Measurements from ENCODE around the gene BRINP2. TPM values are rescaled to one million over a fixed set of nuclear protein-coding genes. Genes with fewer than 3 reads are reported as not detected.

The BRINP2 gene
- total RNA-seq, 2 experiments from 2014 or later: not detected

DNA sequence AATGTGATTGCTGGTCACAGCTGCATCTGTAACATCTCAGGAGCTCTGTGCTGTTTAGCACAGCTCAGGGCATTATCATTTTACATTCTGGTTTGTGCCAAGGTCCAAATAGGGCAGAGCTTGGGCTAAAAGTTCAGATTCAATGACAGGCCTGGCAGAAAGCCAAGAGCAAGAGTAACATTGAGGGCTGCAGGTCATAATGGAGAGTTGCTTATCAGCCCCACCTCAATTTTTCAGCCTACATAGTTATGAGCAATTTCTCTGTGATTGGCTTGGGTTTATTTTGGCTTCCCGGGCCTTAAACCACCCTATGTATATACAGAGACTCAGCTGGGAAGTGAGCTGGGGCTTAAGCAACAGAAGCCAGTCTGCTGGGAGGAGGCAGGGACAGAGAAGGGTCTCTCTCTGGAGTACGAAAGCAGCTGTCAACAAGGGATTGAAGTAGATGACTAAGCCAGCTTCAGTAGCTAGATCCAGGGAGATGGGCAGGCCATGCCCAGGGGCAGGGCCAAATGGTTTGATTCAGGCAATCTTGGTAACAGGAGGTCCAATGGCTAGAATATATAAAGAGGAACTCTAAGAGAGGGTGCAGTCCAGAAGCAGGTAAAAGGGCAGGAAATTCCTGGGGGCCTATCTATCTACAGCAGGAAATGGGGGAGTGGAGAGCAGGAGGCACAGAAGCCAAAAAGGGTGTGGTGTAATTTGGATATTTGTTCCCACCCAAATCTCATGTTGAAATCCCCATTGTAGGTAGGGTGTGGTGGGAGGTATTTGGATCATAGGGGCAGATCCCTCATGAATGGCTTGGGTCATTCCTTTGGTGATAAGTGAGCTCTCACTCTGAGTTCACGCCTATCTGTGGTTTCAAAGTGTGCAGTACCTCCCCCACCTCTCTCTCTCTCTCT, 49.0 kb downstream of the BRINP2 start:
- H3K27me3 Mint-ChIP-seq: no peaks in the 10 kb centered on the region
- no peak overlapping the region for H3K27ac Mint-ChIP-seq
- no peaks in the 10 kb centered on the region for H3K36me3 Mint-ChIP-seq
- DNase-seq (no peak), ATAC-seq (no peak)
- peaks cover 7% of the 10 kb centered on the region for H3K9me3 Mint-ChIP-seq (ENCODE audit: low read depth)
- no peak overlapping the region for H3K4me3 Mint-ChIP-seq
- no peaks in the 10 kb centered on the region for H3K4me1 Mint-ChIP-seq
- CTCF ChIA-PET: interaction anchor here (1.1 kb wide), 1 partner anchor 21 kb away, joined by 5 read pairs; no protein-coding TSS in a partner anchor

DNA sequence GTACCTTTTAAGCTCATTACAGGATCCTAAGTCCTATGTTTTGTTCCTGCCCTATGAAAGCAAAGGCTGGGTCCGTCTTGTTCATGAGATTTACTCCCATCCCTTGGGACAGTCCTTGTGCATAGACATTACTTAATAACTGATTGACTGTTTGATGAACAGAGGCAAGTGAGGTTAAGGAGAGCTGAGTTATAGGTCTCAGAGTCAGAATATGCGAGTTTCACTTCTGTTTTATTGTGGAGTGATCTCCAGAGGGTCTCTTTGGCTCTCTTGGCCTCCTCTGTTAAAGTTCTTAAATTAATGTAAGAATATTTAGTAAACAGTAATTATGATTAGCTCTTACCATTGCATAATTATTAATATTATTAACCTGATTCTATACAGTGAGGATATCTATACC, 52.6 kb downstream of the BRINP2 start:
- Mint-ChIP-seq H3K4me1 (no peaks in the 10 kb centered on the region), H3K36me3 (no peaks in the 10 kb centered on the region), H3K9me3 (ENCODE audit: low read depth) (no peaks in the 10 kb centered on the region), H3K27me3 (no peaks in the 10 kb centered on the region), H3K27ac (no peak overlapping the region), H3K4me3 (no peak overlapping the region)
- no peak for DNase-seq
- no peak for ATAC-seq
- CTCF ChIA-PET: no interaction called here

DNA sequence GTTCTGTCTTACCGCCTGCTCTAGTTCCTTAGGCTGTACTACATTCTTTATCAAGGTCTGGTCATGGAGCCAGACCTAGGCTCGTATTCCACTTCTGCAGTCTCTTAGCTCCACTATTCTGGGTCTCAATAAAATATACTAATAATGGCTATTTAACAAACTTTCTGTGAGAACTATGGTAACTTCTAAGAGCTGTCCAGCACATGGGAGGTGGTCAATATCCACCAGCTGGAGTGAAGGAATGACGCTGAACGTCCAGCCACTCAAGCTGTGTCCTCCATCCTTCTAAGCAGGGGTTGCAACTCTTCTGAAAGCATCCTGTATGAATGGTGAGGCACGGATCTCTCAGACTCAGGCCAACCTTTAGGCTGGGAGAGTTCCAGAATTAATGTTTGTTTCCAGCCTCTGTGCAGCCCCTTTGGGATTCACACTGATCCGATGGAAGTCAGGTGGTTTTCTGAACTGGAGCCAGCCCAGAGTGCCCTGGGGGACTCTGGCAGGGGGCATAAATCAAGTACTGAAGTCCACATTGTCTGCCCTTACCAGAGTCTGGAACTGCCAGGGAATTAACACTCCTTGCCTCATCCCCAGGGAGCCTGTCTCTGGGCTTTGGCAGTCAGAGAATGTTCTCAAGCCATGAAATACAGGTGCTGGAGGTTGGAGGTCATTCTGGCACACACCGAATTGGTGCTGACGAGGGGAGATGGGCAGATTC, 57.4 kb downstream of the BRINP2 start:
- Mint-ChIP-seq H3K36me3 (no peaks in the 10 kb centered on the region), H3K9me3 (ENCODE audit: low read depth) (no peaks in the 10 kb centered on the region), H3K4me3 (no peak overlapping the region), H3K4me1 (no peaks in the 10 kb centered on the region), H3K27me3 (no peaks in the 10 kb centered on the region), H3K27ac (no peak overlapping the region)
- ATAC-seq (no peak), DNase-seq (no peak)
- CTCF ChIA-PET: no interaction called here

DNA sequence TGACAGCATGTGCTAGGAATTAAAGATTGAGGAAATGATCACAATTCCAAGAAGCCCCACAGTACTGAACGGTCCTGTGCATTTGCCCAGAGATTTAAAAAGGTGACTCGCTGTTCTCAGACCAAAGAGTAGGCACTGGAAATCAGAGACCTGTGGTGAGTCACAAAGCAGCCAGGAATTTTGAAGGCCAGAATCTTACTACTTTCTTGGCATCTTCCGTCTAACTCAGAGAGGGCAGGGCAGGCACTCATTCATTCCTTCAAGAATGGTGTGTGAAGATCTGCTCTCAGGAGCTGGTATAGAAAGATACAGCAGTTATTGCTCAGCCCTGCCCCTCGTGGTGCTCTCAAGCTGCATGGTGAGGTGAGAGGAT, 57.9 kb downstream of the BRINP2 start:
- no peaks in the 10 kb centered on the region for H3K27me3 Mint-ChIP-seq
- DNase-seq (no peak), ATAC-seq (no peak)
- H3K36me3 Mint-ChIP-seq: no peaks in the 10 kb centered on the region
- no peaks in the 10 kb centered on the region for H3K9me3 Mint-ChIP-seq (ENCODE audit: low read depth)
- no peaks in the 10 kb centered on the region for H3K4me1 Mint-ChIP-seq
- CTCF ChIA-PET: no interaction called here
- no peak overlapping the region for H3K4me3 Mint-ChIP-seq
- H3K27ac Mint-ChIP-seq: no peak overlapping the region

DNA sequence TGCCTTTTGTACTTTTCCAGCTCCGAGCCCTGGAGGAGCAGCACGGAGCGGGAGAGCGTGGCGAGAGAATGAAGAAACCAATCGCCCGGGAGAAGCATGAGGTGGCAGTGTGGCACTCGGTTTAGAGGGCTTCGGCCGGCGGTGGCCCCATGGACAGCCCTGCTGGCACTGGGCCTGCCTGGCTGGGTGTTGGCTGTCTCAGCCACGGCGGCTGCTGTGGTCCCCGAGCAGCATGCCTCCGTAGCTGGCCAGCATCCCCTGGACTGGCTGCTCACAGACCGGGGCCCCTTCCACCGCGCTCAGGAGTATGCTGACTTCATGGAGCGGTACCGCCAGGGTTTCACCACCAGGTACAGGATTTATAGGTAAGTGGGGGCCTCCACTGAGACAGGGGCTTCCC, 59.0 kb downstream of the BRINP2 start:
- no peak for ATAC-seq
- no peak overlapping the region for H3K27ac Mint-ChIP-seq
- H3K36me3 Mint-ChIP-seq: no peaks in the 10 kb centered on the region
- no peaks in the 10 kb centered on the region for H3K9me3 Mint-ChIP-seq (ENCODE audit: low read depth)
- H3K4me3 Mint-ChIP-seq: no peak overlapping the region
- DNase-seq: no peak
- CTCF ChIA-PET: no interaction called here
- no peaks in the 10 kb centered on the region for H3K27me3 Mint-ChIP-seq
- no peaks in the 10 kb centered on the region for H3K4me1 Mint-ChIP-seq

DNA sequence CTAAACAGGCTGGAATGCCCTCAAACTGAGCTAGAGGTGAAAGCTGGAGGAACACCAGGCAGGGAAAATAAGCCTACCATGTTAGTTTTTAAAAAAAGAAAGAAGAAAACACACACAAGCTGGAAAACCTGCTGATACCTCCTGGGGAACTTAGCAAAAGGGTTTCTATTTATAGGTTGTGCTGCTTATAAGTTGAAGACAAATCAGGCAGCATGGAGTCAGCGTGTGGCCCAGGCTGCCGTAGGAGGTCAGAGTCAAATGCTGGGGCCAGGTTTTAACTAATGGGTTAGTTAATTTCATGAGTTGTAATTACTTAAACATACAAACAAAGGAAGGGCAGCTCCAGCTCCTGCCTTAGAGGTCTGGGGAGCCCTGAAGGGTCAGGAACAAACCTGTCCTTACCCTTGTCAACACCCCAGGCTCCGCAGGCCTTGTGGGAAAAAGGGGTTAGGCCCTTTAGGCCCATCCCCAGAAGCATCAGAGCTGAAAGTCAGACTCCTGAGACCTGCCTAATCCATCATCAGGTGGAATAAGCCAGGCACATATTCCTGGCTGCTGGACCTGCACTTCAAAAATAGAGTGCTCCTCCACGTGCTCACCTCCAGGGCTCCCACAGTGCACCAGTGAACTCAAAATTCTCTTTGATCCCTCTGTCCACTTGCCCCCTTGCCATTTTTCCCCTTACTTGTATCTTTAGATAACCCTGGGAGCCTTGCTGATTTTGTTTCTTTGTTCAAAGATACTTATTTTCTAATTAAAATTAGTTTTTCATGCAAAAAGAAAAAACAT, 59.7 kb downstream of the BRINP2 start:
- ATAC-seq (no peak), DNase-seq (no peak)
- Mint-ChIP-seq H3K9me3 (ENCODE audit: low read depth) (no peaks in the 10 kb centered on the region), H3K27ac (no peak overlapping the region), H3K27me3 (no peaks in the 10 kb centered on the region), H3K4me1 (no peaks in the 10 kb centered on the region), H3K36me3 (no peaks in the 10 kb centered on the region), H3K4me3 (no peak overlapping the region)
- CTCF ChIA-PET: no interaction called here

DNA sequence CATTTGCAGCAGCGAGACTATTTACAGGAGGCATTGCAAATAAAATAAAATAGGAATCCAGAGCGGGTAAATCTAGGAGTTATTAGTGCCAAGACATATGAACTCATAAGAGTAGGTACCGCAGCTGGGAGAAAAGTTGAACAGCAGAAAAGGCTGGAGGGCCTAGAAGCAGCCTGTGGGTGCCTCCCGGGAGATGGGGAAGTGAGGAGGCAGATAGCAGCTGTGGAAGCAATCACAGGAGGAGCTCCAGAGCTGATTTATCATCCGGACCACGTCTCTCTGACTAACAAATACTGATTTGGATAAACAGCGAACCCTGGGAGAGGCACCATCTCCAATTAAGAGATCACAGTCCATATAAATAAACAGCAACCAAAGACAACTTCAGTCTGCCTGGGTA, 64.6 kb downstream of the BRINP2 start:
- DNase-seq (no peak), ATAC-seq (no peak)
- H3K36me3 Mint-ChIP-seq: no peaks in the 10 kb centered on the region
- no peak overlapping the region for H3K27ac Mint-ChIP-seq
- H3K4me1 Mint-ChIP-seq: no peaks in the 10 kb centered on the region
- H3K27me3 Mint-ChIP-seq: no peaks in the 10 kb centered on the region
- CTCF ChIA-PET: no interaction called here
- H3K9me3 Mint-ChIP-seq (ENCODE audit: low read depth): no peaks in the 10 kb centered on the region
- H3K4me3 Mint-ChIP-seq: no peak overlapping the region

DNA sequence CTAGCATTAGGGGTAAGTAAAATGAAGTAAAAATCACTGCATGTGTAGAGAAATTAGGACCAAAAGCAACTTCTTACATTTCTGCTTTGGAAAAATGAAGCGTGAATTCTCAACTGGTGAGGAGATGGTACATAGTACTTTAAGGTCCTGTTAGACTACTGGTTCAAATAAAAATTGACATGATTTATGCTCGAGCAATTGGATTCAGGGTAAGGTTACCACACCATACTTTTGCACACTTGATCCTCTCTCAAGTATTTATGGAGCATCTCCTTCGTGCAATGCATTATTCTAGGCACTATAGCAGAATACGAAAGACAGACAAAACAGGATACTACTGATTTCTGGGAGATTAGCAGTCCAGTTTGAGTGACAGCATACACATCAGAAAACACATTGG, 66.2 kb downstream of the BRINP2 start:
- CTCF ChIA-PET: no interaction called here
- H3K4me1 Mint-ChIP-seq: no peaks in the 10 kb centered on the region
- H3K27ac Mint-ChIP-seq: no peak overlapping the region
- no peak overlapping the region for H3K4me3 Mint-ChIP-seq
- H3K27me3 Mint-ChIP-seq: no peaks in the 10 kb centered on the region
- no peak for ATAC-seq
- no peaks in the 10 kb centered on the region for H3K36me3 Mint-ChIP-seq
- H3K9me3 Mint-ChIP-seq (ENCODE audit: low read depth): no peaks in the 10 kb centered on the region
- no peak for DNase-seq

DNA sequence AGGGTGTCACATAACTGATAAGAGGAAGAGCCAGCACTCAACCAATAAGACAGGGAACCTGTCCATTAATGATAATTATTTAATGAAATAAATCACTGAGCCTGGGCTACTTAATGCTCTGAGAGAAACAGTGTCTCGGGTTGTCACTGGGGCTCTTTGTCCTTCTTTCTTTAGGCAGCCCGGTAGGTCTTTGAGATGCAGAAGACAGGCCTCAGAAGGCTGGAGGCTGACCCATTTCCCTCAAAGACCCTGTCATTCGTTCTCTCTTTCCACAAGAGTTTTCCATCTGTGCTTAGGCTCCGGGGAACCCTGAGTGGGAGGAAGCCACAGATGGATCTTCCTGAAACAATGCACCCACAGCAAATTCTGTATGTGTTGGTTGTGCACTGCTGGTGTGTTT, 68.2 kb downstream of the BRINP2 start:
- H3K9me3 Mint-ChIP-seq (ENCODE audit: low read depth): no peaks in the 10 kb centered on the region

DNA sequence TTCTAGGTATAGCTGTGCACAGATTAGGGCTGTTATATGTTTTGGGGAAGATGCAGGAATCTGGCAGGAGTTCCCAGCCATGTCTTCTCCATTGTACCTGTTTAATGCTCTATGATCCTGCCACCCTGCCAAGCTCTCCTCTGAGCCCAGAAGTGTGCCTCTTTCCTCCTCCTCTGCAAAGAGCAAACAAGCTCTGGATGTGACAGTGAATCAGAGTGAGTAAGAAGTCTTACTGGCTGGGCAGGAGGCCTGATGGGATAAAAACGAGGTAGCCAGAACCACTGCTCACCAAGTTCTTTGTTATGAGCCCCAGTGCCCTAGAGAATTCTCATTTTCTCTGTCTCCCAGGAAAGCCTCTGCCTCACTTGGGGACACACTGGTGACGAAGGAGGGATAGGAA, 69.0 kb downstream of the BRINP2 start:
- Mint-ChIP-seq H3K9me3 (ENCODE audit: low read depth) (no peaks in the 10 kb centered on the region), H3K36me3 (no peaks in the 10 kb centered on the region), H3K4me3 (no peak overlapping the region), H3K4me1 (no peaks in the 10 kb centered on the region), H3K27me3 (no peaks in the 10 kb centered on the region), H3K27ac (no peak overlapping the region)
- CTCF ChIA-PET: no interaction called here
- ATAC-seq (no peak), DNase-seq (no peak)

More for the DNA sequence above, 68.2 kb downstream of the BRINP2 start:
- no peak for ATAC-seq
- no peak overlapping the region for H3K27ac Mint-ChIP-seq
- H3K36me3 Mint-ChIP-seq: no peaks in the 10 kb centered on the region
- no peak overlapping the region for H3K4me3 Mint-ChIP-seq
- no peaks in the 10 kb centered on the region for H3K27me3 Mint-ChIP-seq
- CTCF ChIA-PET: no interaction called here
- H3K4me1 Mint-ChIP-seq: no peaks in the 10 kb centered on the region
- DNase-seq: no peak

DNA sequence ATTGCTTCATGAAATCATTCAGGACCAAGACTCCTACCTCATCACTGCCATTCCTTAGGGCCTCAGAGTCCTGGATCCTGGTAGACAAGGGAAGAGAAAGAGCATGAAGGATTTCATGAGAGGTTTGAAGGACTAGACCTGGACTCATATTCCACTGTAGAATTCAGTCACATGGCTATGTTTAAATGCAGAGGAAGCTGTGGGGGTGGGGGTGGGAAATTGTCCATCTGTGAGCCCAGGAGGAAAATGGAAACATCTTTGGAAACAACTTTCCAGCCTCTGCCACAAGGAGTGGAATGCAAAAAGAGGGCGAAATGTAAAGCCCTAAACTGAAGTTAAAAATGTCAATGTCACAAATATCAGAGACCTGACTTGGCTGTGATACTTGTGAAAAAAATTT, 73.0 kb downstream of the BRINP2 start:
- Mint-ChIP-seq H3K9me3 (ENCODE audit: low read depth) (no peaks in the 10 kb centered on the region), H3K36me3 (no peaks in the 10 kb centered on the region), H3K4me3 (no peak overlapping the region), H3K27ac (no peak overlapping the region), H3K27me3 (no peaks in the 10 kb centered on the region), H3K4me1 (no peaks in the 10 kb centered on the region)
- no peak for DNase-seq
- CTCF ChIA-PET: no interaction called here
- ATAC-seq: no peak

DNA sequence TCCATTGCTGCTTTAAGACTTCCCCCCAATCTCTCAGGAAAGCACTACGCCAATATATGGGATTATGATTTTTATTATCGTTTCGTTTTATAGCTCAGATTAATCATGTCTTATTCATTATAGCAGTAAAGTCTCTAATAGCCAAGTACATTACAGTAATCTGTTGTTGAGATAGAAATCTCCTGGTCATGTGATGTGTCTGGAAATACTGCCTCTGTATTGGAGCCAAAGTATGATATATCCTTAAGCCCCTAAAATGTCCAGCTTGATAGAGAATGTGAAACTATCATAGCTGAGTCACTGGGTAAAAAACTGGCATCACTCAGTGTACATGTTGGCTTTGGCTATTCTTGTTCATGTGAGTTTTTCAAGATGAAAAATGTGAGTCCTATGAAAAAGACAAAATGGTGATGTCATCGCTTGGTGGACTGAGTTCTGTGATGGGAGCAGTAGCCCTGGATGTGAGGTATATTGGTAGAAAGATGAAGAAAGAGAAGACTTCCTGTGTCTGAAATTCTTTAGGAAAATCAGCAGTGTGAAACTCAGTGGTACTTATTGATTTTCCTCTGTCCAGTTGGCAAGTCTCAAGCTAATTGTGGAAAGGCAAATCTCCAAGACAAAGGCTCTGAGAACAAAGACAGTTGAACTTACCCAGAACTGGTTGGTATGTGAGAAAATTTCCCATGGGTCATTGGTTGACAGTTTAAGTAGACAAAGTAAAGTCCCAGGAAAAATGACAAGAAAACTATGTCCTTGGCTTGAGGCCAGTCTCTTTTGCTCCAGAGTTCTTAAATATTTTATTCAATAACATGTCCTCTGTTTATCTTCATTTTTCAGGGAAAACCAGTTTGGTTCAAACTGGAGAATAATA, 76.2 kb downstream of the BRINP2 start:
- H3K27ac Mint-ChIP-seq: no peak overlapping the region
- no peak for ATAC-seq
- H3K4me3 Mint-ChIP-seq: no peak overlapping the region
- H3K4me1 Mint-ChIP-seq: no peaks in the 10 kb centered on the region
- H3K9me3 Mint-ChIP-seq (ENCODE audit: low read depth): no peaks in the 10 kb centered on the region
- no peaks in the 10 kb centered on the region for H3K27me3 Mint-ChIP-seq
- CTCF ChIA-PET: no interaction called here
- DNase-seq: no peak
- no peaks in the 10 kb centered on the region for H3K36me3 Mint-ChIP-seq

DNA sequence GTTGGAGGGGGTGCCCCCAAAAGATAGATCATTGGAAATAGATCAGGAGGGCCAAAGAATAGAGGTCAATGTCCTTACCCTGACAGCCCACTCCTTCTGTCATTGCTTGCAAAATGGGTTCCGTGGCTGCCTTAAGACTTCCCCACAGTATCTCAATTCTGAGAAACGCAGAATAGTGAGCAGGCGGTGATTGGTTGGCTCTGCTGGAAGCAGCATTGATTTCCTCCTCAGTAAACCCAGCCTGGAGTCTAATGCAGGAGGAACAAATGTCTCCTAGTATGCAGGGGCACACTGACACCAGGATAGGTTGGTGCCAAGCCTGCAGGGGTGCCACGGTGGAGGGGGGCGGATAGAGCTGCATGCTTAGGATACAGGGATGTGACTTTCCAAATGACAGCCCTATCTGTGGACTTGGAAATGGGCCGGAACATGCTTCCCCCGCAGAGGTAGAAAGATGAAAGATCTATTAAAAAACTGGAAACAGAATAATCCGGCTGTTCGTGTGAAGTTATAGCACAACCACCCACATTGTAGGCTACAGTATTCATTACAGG, 76.9 kb downstream of the BRINP2 start:
- Mint-ChIP-seq H3K4me3 (no peak overlapping the region), H3K4me1 (no peaks in the 10 kb centered on the region), H3K36me3 (no peaks in the 10 kb centered on the region), H3K27me3 (no peaks in the 10 kb centered on the region), H3K27ac (no peak overlapping the region), H3K9me3 (ENCODE audit: low read depth) (no peaks in the 10 kb centered on the region)
- no peak for DNase-seq
- CTCF ChIA-PET: no interaction called here
- ATAC-seq: no peak
